H1 (cell line): ENCODE data around the gene MAP3K1. TPM values are rescaled to one million over a fixed set of nuclear protein-coding genes. Genes with fewer than 3 reads are reported as not detected.

Experiments used
- BACH1 ChIP-seq: IDR thresholded peaks from 2 replicates; pipeline ENCODE4 v1.6.1; 2012; ENCODE audit warnings: low read length, improper control_type of control experiment
- CBX5 ChIP-seq: fragments of 300-800, 300-1000 bp; sonication (generic); IDR thresholded peaks from 2 replicates; pipeline ENCODE4 v1.7.1; 2016; ENCODE audit warnings: antibody characterized with exemption, low read length, low read depth
- CHD7 ChIP-seq: fragments of 300-600 bp; sonication (generic); IDR thresholded peaks from 2 replicates; pipeline ENCODE4 v1.7.1; 2012; ENCODE audit warnings: low read length, moderate library complexity, mild to moderate bottlenecking, inconsistent platforms; ENCODE audit not compliant: insufficient replicate concordance
- EP300 ChIP-seq, 2 experiments: IDR thresholded peaks; 1 replicate in 1 of 2; 2 replicates in 1 of 2; pipeline ENCODE4 v1.6.1; 2011 to 2012; ENCODE audit warnings: low read depth in 2 of 2, low read length in 2 of 2, mild to moderate bottlenecking in 2 of 2, borderline replicate concordance in 1 of 2, inconsistent platforms in 1 of 2, moderate library complexity in 1 of 2
- GABPA ChIP-seq: IDR thresholded peaks from 2 replicates; pipeline ENCODE4 v1.6.1; 2011; ENCODE audit warnings: mild to moderate bottlenecking, low read length, moderate library complexity, borderline replicate concordance; ENCODE audit not compliant: insufficient read depth
- KDM1A ChIP-seq: fragments of 200-600, 300-600 bp; sonication (generic); IDR thresholded peaks from 2 replicates; pipeline ENCODE4 v1.7.1; 2016; ENCODE audit warnings: mild to moderate bottlenecking, low read length, borderline replicate concordance
- POLR2A ChIP-seq, 2 experiments: IDR thresholded peaks; 1 replicate in 1 of 2; 2 replicates in 1 of 2; pipeline ENCODE4 v1.6.1; 2011; ENCODE audit warnings: low read depth in 2 of 2, low read length in 2 of 2, mild to moderate bottlenecking in 2 of 2; ENCODE audit errors: control extremely low read depth in 1 of 2
- polyA plus RNA-seq, 7 experiments: library from polyadenylated mRNA; depleted of rRNA in 3 of 7; stranded (reverse) in 5 of 7; unstranded in 2 of 7; fragments of >200 nt in 5 of 7; fragments of 200-250 nt in 2 of 7; gene quantifications; 1 replicate in 5 of 7; 2 replicates in 1 of 7; 4 replicates in 1 of 7; pipeline versions ENCODE4 v1.2.1 to v1.2.3, GENCODE V29; 2011 to 2013; ENCODE audit warnings: missing spikeins in 2 of 7, mixed read lengths in 2 of 7
- total RNA-seq: library from RNA; stranded (reverse); fragmentation: NEBNext Ultra II Directional; extraction: Animal tissue kit (Norgen Biotek cat#: 25700); gene quantifications from 2 replicates; pipeline ENCODE4 v1.2.1, GENCODE V29; 2021

Gene MAP3K1
- total and polyA plus RNA-seq, 2 of the 8 experiments (the other 6 are each of a cell fraction or from before 2014, with no cell fraction given): 3.9 to 11.8 TPM

- no peak for TF ChIP-seq CHD7
- TF ChIP-seq KDM1A: no peak
- TF ChIP-seq BACH1: no peak
- TF ChIP-seq GABPA: no peak
- no peak for TF ChIP-seq EP300 (IDR thresholded peaks at IDR 0.05; ENCODE audit: borderline replicate concordance in 1 of 2, low read depth in 2 of 2, low read length in 2 of 2)
- TF ChIP-seq POLR2A (IDR thresholded peaks at IDR 0.05; ENCODE audit: control extremely low read depth in 1 of 2, low read depth in 2 of 2, low read length in 2 of 2): no peak
- TF ChIP-seq CBX5: no peak
Observed at GRCh38 chr5:56783261-56783660, 32.1 kb upstream of the MAP3K1 start (continued).
